C4-2B (cell line): Measurements from ENCODE around the gene CCDC92.
"Not testable (repeated sequence)": the region's sequence is repeated elsewhere in the genome, so short reads cannot be mapped to it uniquely, and the experiment has no call there.

Experiments used
- H3K27ac ChIP-seq: fragments of 450-650 bp; 2 replicates; pipeline ENCODE4 v1.5.1; 2017
- ZFX ChIP-seq: fragments of 450-650 bp; IDR thresholded peaks from 2 replicates; pipeline ENCODE4 v1.6.1; 2017
- TF ChIP-seq, protein P1 (sequence below): fragments of 450-650 bp; conservative IDR thresholded peaks from 2 replicates; pipeline ENCODE4 v1.5.1; 2017; ENCODE audit warnings: mild to moderate bottlenecking

The CCDC92 gene

GRCh38 chr12:123923927-123924326 is 48.7 kb downstream of the CCDC92 start:
- no peak for TF ChIP-seq ZFX
- TF ChIP-seq, protein P1, sequence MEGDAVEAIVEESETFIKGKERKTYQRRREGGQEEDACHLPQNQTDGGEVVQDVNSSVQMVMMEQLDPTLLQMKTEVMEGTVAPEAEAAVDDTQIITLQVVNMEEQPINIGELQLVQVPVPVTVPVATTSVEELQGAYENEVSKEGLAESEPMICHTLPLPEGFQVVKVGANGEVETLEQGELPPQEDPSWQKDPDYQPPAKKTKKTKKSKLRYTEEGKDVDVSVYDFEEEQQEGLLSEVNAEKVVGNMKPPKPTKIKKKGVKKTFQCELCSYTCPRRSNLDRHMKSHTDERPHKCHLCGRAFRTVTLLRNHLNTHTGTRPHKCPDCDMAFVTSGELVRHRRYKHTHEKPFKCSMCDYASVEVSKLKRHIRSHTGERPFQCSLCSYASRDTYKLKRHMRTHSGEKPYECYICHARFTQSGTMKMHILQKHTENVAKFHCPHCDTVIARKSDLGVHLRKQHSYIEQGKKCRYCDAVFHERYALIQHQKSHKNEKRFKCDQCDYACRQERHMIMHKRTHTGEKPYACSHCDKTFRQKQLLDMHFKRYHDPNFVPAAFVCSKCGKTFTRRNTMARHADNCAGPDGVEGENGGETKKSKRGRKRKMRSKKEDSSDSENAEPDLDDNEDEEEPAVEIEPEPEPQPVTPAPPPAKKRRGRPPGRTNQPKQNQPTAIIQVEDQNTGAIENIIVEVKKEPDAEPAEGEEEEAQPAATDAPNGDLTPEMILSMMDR = no peak
- no peak overlapping the region for H3K27ac ChIP-seq

- no peak overlapping the region for H3K27ac ChIP-seq
- TF ChIP-seq, protein P1 = no peak
- no peak for TF ChIP-seq ZFX
Observed at GRCh38 chr12:123923038-123923437, 49.6 kb downstream of the CCDC92 start.

DNA sequence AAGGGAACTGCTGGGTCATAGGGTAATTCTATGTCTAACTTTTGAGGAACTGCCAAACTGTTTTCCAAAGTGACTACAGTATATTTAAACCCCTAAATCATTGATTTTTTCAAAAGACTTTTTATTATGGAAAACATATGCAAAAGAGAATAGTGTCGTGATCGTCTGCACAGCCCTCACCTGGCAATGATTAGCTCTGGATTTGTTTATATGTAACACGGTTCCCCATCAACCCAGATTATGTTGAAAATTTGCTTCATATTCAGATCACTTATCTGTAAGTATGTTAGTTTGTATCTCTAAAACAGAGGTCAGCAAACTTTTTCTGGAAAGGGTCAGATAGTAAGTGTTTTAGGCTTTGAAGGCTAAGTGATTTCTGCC is 52.7 kb downstream of the CCDC92 start:
- no peak overlapping the region for H3K27ac ChIP-seq
- no peak for TF ChIP-seq ZFX
- TF ChIP-seq, protein P1 = no peak

GRCh38 chr12:123917337-123917850 is 55.2 kb downstream of the CCDC92 start:
- no peak overlapping the region for H3K27ac ChIP-seq
- TF ChIP-seq, protein P1 = no peak
- no peak for TF ChIP-seq ZFX

GRCh38 chr12:123916729-123917128 is 55.9 kb downstream of the CCDC92 start:
- H3K27ac ChIP-seq = no peak overlapping the region
- TF ChIP-seq, protein P1 = no peak
- TF ChIP-seq ZFX = no peak

- H3K27ac ChIP-seq = no peak overlapping the region
- TF ChIP-seq, protein P1 = no peak
- no peak for TF ChIP-seq ZFX
Observed at GRCh38 chr12:123914726-123915333, 57.8 kb downstream of the CCDC92 start.

- H3K27ac ChIP-seq = no peak overlapping the region
Observed at GRCh38 chr12:123912415-123913380, 59.9 kb downstream of the CCDC92 start.

DNA sequence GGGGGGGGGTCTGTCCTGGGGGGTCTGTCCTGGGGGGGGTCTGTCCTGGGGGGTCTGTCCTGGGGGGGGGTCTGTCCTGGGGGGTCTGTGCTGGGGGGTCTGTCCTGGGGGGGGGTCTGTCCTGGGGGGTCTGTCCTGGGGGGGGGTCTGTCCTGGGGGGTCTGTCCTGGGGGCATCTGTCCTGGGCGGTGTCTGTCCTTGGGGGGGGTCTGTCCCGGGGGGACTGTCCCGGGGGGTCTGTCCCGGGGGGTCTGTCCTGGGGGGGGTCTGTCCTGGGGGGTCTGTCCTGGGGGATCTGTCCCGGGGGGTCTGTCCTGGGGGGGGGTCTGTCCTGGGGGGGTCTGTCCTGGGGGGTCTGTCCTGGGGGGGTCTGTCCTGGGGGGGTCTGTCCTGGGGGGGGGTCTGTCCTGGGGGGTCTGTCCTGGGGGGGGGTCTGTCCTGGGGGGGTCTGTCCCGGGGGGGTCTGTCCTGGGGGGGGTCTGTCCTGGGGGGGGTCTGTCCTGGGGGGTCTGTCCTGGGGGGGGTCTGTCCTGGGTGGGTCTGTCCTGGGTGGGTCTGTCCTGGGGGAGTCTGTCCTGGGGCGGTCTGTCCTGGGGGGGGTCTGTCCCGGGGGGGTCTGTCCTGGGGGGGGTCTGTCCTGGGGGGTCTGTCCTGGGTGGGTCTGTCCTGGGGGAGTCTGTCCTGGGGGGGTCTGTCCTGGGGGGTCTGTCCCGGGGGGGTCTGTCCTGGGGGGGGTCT is 60.8 kb downstream of the CCDC92 start:
- not testable (repeated sequence) for H3K27ac ChIP-seq

More at GRCh38 chr12:123912415-123913380, 59.9 kb downstream of the CCDC92 start:
- TF ChIP-seq, protein P1 = no peak
- TF ChIP-seq ZFX = no peak
